MG63 (cell line): ENCODE measurements around the gene CDK16. TPM values are rescaled to one million over a fixed set of nuclear protein-coding genes. Genes with fewer than 3 reads are reported as not detected.

Experiments
- DNase-seq: peaks from one replicate; pipeline ENCODE4 v3.0.0-alpha.2; 2020
- H3K27me3 ChIP-seq: fragments of 250-450 bp; sonication (Bioruptor Pico); 2 replicates; pipeline ENCODE4 v1.5.1; 2020; ENCODE audit warnings: mild to moderate bottlenecking, moderate library complexity
- H3K36me3 ChIP-seq: fragments of 250-450 bp; sonication (Bioruptor Pico); 2 replicates; pipeline ENCODE4 v1.5.1; 2020; ENCODE audit warnings: mild to moderate bottlenecking, moderate library complexity
- H3K4me3 ChIP-seq: fragments of 250-450 bp; sonication (Bioruptor Pico); 2 replicates; pipeline ENCODE4 v1.5.1; 2020; ENCODE audit warnings: mild to moderate bottlenecking, moderate library complexity
- H3K9me3 ChIP-seq: fragments of 250-450 bp; sonication (Bioruptor Pico); 2 replicates; pipeline ENCODE4 v1.5.1; 2020; ENCODE audit warnings: mild to moderate bottlenecking, moderate library complexity
- total RNA-seq: library from RNA; depleted of rRNA; stranded (reverse); fragments of >200 nt; shearing (Covaris generic); gene quantifications from 2 replicates; pipeline ENCODE4 v1.2.3, GENCODE V29; 2014; ENCODE audit warnings: low replicate concordance

CDK16 gene
- total RNA-seq, 1 experiment from 2014 or later = 71.2 TPM

- no peak for DNase-seq
- no peak overlapping the region for H3K4me3 ChIP-seq
- no peaks in the 10 kb centered on the region for H3K27me3 ChIP-seq
- H3K9me3 ChIP-seq = no peaks in the 10 kb centered on the region
- H3K36me3 ChIP-seq = peaks cover 44% of the 10 kb centered on the region
Measured at GRCh38 chrX:47198026-47198686, 20.3 kb upstream of the CDK16 start.

- Histone ChIP-seq H3K36me3 (peaks cover 47% of the 10 kb centered on the region), H3K4me3 (no peak overlapping the region), H3K9me3 (no peaks in the 10 kb centered on the region)
Measured at GRCh38 chrX:47198687-47199080, 19.8 kb upstream of the CDK16 start.

DNA sequence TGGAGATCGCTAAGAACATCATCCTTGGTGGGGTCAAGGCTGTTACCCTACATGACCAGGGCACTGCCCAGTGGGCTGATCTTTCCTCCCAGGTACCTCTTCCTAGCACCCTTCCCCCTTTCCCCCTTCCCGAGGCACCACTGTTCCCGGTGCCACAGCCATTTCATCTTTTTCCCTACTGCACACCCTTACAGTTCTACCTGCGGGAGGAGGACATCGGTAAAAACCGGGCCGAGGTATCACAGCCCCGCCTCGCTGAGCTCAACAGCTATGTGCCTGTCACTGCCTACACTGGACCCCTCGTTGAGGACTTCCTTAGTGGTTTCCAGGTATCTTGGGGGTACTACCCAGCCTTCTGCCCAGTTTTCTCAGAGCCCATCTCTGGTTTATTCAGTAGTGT is 19.2 kb upstream of the CDK16 start:
- DNase-seq = no peak
- no peak overlapping the region for H3K4me3 ChIP-seq
- H3K27me3 ChIP-seq = no peaks in the 10 kb centered on the region
- H3K9me3 ChIP-seq = no peaks in the 10 kb centered on the region
- H3K36me3 ChIP-seq = peaks cover 46% of the 10 kb centered on the region

More at GRCh38 chrX:47198687-47199080, 19.8 kb upstream of the CDK16 start:
- DNase-seq = no peak
- H3K27me3 ChIP-seq = no peaks in the 10 kb centered on the region

GRCh38 chrX:47200385-47201150 is 17.9 kb upstream of the CDK16 start:
- DNase-seq = peak; percentile 77
- H3K36me3 ChIP-seq = peaks cover 50% of the 10 kb centered on the region
- H3K9me3 ChIP-seq = no peaks in the 10 kb centered on the region
- no peak overlapping the region for H3K4me3 ChIP-seq
- no peaks in the 10 kb centered on the region for H3K27me3 ChIP-seq

- H3K9me3 ChIP-seq = no peaks in the 10 kb centered on the region
- peaks cover 50% of the 10 kb centered on the region for H3K36me3 ChIP-seq
- H3K27me3 ChIP-seq = no peaks in the 10 kb centered on the region
- H3K4me3 ChIP-seq = no peak overlapping the region
- DNase-seq = no peak
Measured at GRCh38 chrX:47201345-47201944, 17.0 kb upstream of the CDK16 start.

GRCh38 chrX:47202316-47202715 is 16.2 kb upstream of the CDK16 start:
- Histone ChIP-seq H3K27me3 (no peaks in the 10 kb centered on the region), H3K36me3 (peaks cover 50% of the 10 kb centered on the region), H3K9me3 (no peaks in the 10 kb centered on the region), H3K4me3 (no peak overlapping the region)
- DNase-seq = no peak

GRCh38 chrX:47202877-47203276 is 15.6 kb upstream of the CDK16 start:
- no peaks in the 10 kb centered on the region for H3K27me3 ChIP-seq
- no peaks in the 10 kb centered on the region for H3K9me3 ChIP-seq
- no peak overlapping the region for H3K4me3 ChIP-seq
- DNase-seq = no peak
- H3K36me3 ChIP-seq = peaks cover 53% of the 10 kb centered on the region

DNA sequence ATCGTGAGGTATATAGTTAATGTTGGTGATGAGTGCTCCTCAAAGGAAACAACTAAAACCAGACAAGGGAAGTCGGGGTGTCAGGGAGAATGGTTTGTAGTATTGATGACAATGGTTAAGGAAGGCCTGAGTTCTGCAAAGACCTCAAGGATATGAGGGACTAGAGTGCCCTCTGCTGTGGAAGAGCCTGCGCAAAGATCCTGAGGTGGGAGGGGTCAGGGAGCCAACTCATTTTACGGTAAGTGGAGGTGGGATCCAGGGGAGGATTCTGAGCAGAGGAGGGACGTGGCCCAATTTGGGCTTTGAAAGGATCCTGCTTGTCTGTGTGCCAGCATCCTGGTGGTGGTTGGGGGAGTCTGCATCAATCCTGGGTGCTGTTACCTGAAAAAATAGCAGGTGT is 13.5 kb upstream of the CDK16 start:
- peaks cover 54% of the 10 kb centered on the region for H3K36me3 ChIP-seq
- H3K9me3 ChIP-seq = no peaks in the 10 kb centered on the region
- H3K27me3 ChIP-seq = no peaks in the 10 kb centered on the region
- DNase-seq = no peak
- no peak overlapping the region for H3K4me3 ChIP-seq

DNA sequence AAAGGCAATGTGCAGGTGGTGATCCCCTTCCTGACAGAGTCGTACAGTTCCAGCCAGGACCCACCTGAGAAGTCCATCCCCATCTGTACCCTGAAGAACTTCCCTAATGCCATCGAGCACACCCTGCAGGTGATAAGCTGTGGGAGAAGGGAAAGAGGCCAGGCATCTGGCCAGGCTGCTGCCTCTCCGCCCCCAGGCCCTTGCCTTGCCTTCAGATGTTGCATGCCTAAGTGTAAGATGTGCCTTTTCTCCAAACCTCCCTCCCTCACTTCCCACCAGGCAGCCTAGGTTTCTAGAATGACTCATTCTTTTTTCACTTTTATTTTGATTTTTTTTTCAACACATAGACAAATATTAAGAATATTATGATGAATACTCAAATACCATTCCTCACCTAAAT is 12.2 kb upstream of the CDK16 start:
- no peaks in the 10 kb centered on the region for H3K27me3 ChIP-seq
- H3K9me3 ChIP-seq = no peaks in the 10 kb centered on the region
- H3K4me3 ChIP-seq = no peak overlapping the region
- DNase-seq = no peak
- H3K36me3 ChIP-seq = peaks cover 43% of the 10 kb centered on the region

- H3K4me3 ChIP-seq = no peak overlapping the region
- no peak for DNase-seq
- H3K27me3 ChIP-seq = no peaks in the 10 kb centered on the region
- no peaks in the 10 kb centered on the region for H3K9me3 ChIP-seq
- peaks cover 39% of the 10 kb centered on the region for H3K36me3 ChIP-seq
Measured at GRCh38 chrX:47208108-47208507, 10.4 kb upstream of the CDK16 start.

DNA sequence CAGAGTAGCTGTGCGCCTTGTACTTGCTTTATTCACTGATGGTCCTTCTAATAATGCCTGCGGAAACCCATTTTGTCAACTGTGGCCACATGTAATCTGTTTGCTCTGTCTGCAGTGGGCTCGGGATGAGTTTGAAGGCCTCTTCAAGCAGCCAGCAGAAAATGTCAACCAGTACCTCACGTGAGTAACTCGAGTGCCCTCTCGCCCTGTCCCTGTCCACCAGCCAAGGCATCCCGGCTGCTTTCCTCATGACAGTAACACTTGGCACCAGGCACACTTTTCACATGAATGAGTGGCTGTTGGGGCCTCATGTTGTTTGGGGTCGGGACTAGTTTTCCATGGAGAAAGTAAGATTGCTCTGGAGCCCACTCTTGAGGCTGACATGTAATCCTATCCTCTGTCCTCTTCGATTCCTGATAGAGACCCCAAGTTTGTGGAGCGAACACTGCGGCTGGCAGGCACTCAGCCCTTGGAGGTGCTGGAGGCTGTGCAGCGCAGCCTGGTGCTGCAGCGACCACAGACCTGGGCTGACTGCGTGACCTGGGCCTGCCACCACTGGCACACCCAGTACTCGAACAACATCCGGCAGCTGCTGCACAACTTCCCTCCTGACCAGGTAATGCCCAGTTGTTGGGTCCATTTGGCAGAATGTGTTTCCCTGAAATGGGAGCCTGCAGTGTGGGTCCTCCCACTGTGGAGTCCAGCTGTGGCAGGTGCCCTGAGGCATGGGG is 8.8 kb upstream of the CDK16 start:
- H3K9me3 ChIP-seq = no peaks in the 10 kb centered on the region
- H3K4me3 ChIP-seq = no peak overlapping the region
- H3K27me3 ChIP-seq = no peaks in the 10 kb centered on the region
- H3K36me3 ChIP-seq = peaks cover 36% of the 10 kb centered on the region
- DNase-seq = no peak

GRCh38 chrX:47210661-47211425 is 7.6 kb upstream of the CDK16 start:
- DNase-seq = no peak
- peaks cover 37% of the 10 kb centered on the region for H3K36me3 ChIP-seq
- H3K9me3 ChIP-seq = no peaks in the 10 kb centered on the region
- H3K4me3 ChIP-seq = no peak overlapping the region
- no peaks in the 10 kb centered on the region for H3K27me3 ChIP-seq

- Histone ChIP-seq H3K36me3 (peaks cover 33% of the 10 kb centered on the region), H3K9me3 (no peaks in the 10 kb centered on the region), H3K27me3 (no peaks in the 10 kb centered on the region), H3K4me3 (no peak overlapping the region)
- DNase-seq = no peak
Measured at GRCh38 chrX:47212381-47213293, 5.8 kb upstream of the CDK16 start.

DNA sequence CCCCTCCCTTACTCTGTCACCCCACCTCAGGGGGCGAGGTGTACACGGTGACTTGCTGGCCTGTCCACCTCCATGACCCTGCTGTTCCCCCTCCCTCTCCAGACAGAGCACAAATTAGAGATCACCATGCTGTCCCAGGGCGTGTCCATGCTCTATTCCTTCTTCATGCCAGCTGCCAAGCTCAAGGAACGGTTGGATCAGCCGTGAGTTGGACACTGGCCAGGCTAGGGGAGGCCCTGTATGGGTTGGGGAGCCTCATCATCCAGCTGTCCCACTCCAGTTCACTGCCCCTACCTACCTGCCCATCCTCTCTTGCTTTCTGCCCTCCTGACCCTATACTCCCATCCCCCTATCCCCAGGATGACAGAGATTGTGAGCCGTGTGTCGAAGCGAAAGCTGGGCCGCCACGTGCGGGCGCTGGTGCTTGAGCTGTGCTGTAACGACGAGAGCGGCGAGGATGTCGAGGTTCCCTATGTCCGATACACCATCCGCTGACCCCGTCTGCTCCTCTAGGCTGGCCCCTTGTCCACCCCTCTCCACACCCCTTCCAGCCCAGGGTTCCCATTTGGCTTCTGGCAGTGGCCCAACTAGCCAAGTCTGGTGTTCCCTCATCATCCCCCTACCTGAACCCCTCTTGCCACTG is 3.9 kb upstream of the CDK16 start:
- H3K36me3 ChIP-seq = peaks cover 21% of the 10 kb centered on the region
- DNase-seq = no peak

GRCh38 chrX:47215291-47215900 is 3.1 kb upstream of the CDK16 start:
- Histone ChIP-seq H3K36me3 (peaks cover 18% of the 10 kb centered on the region), H3K4me3 (no peak overlapping the region), H3K9me3 (no peaks in the 10 kb centered on the region), H3K27me3 (no peaks in the 10 kb centered on the region)
- DNase-seq = no peak

More for the DNA sequence above, 3.9 kb upstream of the CDK16 start:
- Histone ChIP-seq H3K9me3 (no peaks in the 10 kb centered on the region), H3K27me3 (no peaks in the 10 kb centered on the region), H3K4me3 (no peak overlapping the region)
